A549 (cell line): Measurements from ENCODE around the gene SH3RF1. TPM values are rescaled to one million over a fixed set of nuclear protein-coding genes. Genes with fewer than 3 reads are reported as not detected.

ENCODE experiments used
- ATAC-seq, 2 experiments: fragments of 200-7000 bp in 1 of 2; fragments of >200 bp in 1 of 2; cut with Nextera tagmentation in 1 of 2; cut with Tn5 transposase in 1 of 2; 3 replicates each; pipeline versions ENCODE4 v1.8.0 to v1.9.1; 2018 to 2020; ENCODE audit warnings: mild to moderate bottlenecking in 1 of 2, moderate library complexity in 1 of 2
- CTCF ChIA-PET: fragments of 300-600 bp; sonication (Branson Sonifier 250); formaldehyde crosslinking; extraction: SDS; loops from one replicate; lab custom pipeline; 2021; ENCODE audit warnings: antibody characterized with exemption, inconsistent platforms; lab: Yijun Ruan, JAX
- POLR2A ChIA-PET: fragments of 350-600 bp; formaldehyde crosslinking; extraction: SDS; loops from one replicate; lab custom pipeline; 2021; ENCODE audit warnings: antibody characterized with exemption, inconsistent platforms; lab: Yijun Ruan, JAX
- DNase-seq, 2 experiments: peaks; one replicate each; pipeline versions ENCODE4 v3.0.0 to v3.0.0-alpha.2; 2011 to 2016; ENCODE audit warnings: low read depth in 1 of 2, low spot score in 1 of 2
- FAIRE-seq: peaks from 2 replicates; lab custom pipeline; 2011; peaks lifted over from hg19 to GRCh38; lab: Jason Lieb, UNC
- H3K27ac ChIP-seq, 2 experiments: fragments of >200 bp; sonication (Bioruptor Twin); formaldehyde crosslinking; 3 replicates each; pipeline ENCODE4 v1.5.1; 2016 to 2017
- H3K4me1 ChIP-seq: fragments of >200 bp; sonication (Bioruptor Twin); formaldehyde crosslinking; 3 replicates; pipeline ENCODE4 v1.6.1; 2016
- H3K4me2 ChIP-seq: fragments of >200 bp; sonication (Bioruptor Twin); formaldehyde crosslinking; 3 replicates; pipeline ENCODE4 v1.6.1; 2016
- H3K4me3 ChIP-seq: fragments of >200 bp; sonication (Bioruptor Twin); formaldehyde crosslinking; 3 replicates; pipeline ENCODE4 v1.5.1; 2016
- H3K9me3 ChIP-seq: fragments of >200 bp; sonication (Bioruptor Twin); formaldehyde crosslinking; 3 replicates; pipeline ENCODE4 v1.6.1; 2016
- ATOH8 ChIP-seq: fragments of 250-450 bp; sonication (Bioruptor Pico); IDR thresholded peaks from 2 replicates; pipeline ENCODE4 v1.5.0; 2020; ENCODE audit warnings: low read depth, mild to moderate bottlenecking, moderate library complexity
- CBX2 ChIP-seq: fragments of 200-600 bp; sonication (generic); IDR thresholded peaks from 2 replicates; pipeline ENCODE4 v1.6.1; 2016; ENCODE audit warnings: low read depth, mild to moderate bottlenecking, borderline replicate concordance
- CBX8 ChIP-seq: fragments of 200-600 bp; sonication (generic); IDR thresholded peaks from 2 replicates; pipeline ENCODE4 v1.6.1; 2016
- CHD2 ChIP-seq: fragments of 150-350 bp; IDR thresholded peaks from 2 replicates; pipeline ENCODE4 v1.6.1; 2014; ENCODE audit warnings: low read length; ENCODE audit not compliant: partially characterized antibody
- E2F6 ChIP-seq: IDR thresholded peaks from 2 replicates; pipeline ENCODE4 v1.6.1; 2012; ENCODE audit warnings: low read depth, borderline replicate concordance
- EHF ChIP-seq: fragments of 250-450 bp; sonication (Bioruptor Pico); IDR thresholded peaks from 2 replicates; pipeline ENCODE4 v1.5.0; 2020; ENCODE audit warnings: mild to moderate bottlenecking
- ESRRA ChIP-seq: fragments of 150-350 bp; IDR thresholded peaks from 2 replicates; pipeline ENCODE4 v1.6.1; 2014; ENCODE audit warnings: mild to moderate bottlenecking, low read length, borderline replicate concordance
- FOSL2 ChIP-seq, 2 experiments: fragments of 450-650 bp in 1 of 2; fragments of >200 bp in 1 of 2; sonication (Bioruptor Twin) in 1 of 2; formaldehyde crosslinking; IDR thresholded peaks; 2 replicates each; pipeline versions ENCODE4 v1.5.0 to v1.6.1; 2016 to 2020; ENCODE audit warnings: mild to moderate bottlenecking in 1 of 2, moderate library complexity in 1 of 2
- HES2 ChIP-seq: fragments of >200 bp; sonication (Bioruptor Twin); formaldehyde crosslinking; IDR thresholded peaks from 2 replicates; pipeline ENCODE4 v1.6.1; 2016
- HEYL ChIP-seq: fragments of 250-450 bp; sonication (Bioruptor Pico); IDR thresholded peaks from 2 replicates; pipeline ENCODE4 v1.8.0; 2021; ENCODE audit warnings: mild to moderate bottlenecking, moderate library complexity
- KDM1A ChIP-seq: fragments of 200-600 bp; sonication (generic); IDR thresholded peaks from 2 replicates; pipeline ENCODE4 v1.6.1; 2016; ENCODE audit warnings: low read depth, mild to moderate bottlenecking
- KDM5A ChIP-seq: fragments of 200-600 bp; sonication (generic); IDR thresholded peaks from 2 replicates; pipeline ENCODE4 v1.6.1; 2016; ENCODE audit warnings: antibody characterized with exemption, mild to moderate bottlenecking
- MAZ ChIP-seq: fragments of 150-350 bp; IDR thresholded peaks from 2 replicates; pipeline ENCODE4 v1.6.1; 2014; ENCODE audit warnings: antibody characterized with exemption, low read depth, low read length, borderline replicate concordance
- REST ChIP-seq: fragments of 200-600 bp; sonication (generic); IDR thresholded peaks from 2 replicates; pipeline ENCODE4 v1.6.1; 2016; ENCODE audit warnings: antibody characterized with exemption, mild to moderate bottlenecking, moderate library complexity
- RNF2 ChIP-seq: fragments of 200-600 bp; sonication (generic); IDR thresholded peaks from 2 replicates; pipeline ENCODE4 v1.6.1; 2016; ENCODE audit warnings: low read depth, mild to moderate bottlenecking, antibody characterized with exemption, moderate library complexity, borderline replicate concordance
- SREBF2 ChIP-seq: fragments of 450-650 bp; IDR thresholded peaks from 2 replicates; pipeline ENCODE4 v1.6.1; 2014; ENCODE audit warnings: mild to moderate bottlenecking, moderate library complexity
- TP53 ChIP-seq: fragments of 250-450 bp; sonication (Bioruptor Pico); IDR thresholded peaks from 2 replicates; pipeline ENCODE4 v1.5.0; 2021; ENCODE audit warnings: mild to moderate bottlenecking, moderate library complexity
- USF2 ChIP-seq: fragments of 450-650 bp; IDR thresholded peaks from 2 replicates; pipeline ENCODE4 v1.6.1; 2014; ENCODE audit warnings: antibody characterized with exemption
- ZC3H11A ChIP-seq: fragments of 450-650 bp; IDR thresholded peaks from 2 replicates; pipeline ENCODE4 v1.6.1; 2014; ENCODE audit warnings: antibody characterized with exemption, mild to moderate bottlenecking
- ZNF302 ChIP-seq: fragments of 250-450 bp; sonication (Bioruptor Pico); IDR thresholded peaks from 2 replicates; pipeline ENCODE4 v1.9.0; 2021; ENCODE audit warnings: inconsistent platforms, mild to moderate bottlenecking, moderate library complexity
- WGBS: methylation state at CpG from one replicate; pipeline ENCODE4 v1.1.6; 2017; ENCODE audit errors: missing lambda C conversion rate; 5-methylcytosine and 5-hydroxymethylcytosine counted together
- polyA plus RNA-seq, 4 experiments: library from polyadenylated mRNA; depleted of rRNA in 3 of 4; stranded (reverse); fragments of >200 nt; fragmentation: RNase III in 1 of 4; extraction: RNeasy Plus Mini Kit Qiagen cat#74134 plus additional on column Dnase treatment in 1 of 4; gene quantifications; 2 replicates in 3 of 4; 3 replicates in 1 of 4; pipeline ENCODE4 v1.2.3, GENCODE V29; 2011 to 2017

The SH3RF1 gene
- polyA plus RNA-seq, 2 of the 4 experiments (the other 2 are of a cell fraction) = 8.0 to 15.1 TPM

- FAIRE-seq (no peak), DNase-seq (no peak), ATAC-seq (no peak)
- Histone ChIP-seq H3K4me3 (no peak overlapping the region), H3K27ac (no peak overlapping the region), H3K4me1 (peaks cover 28% of the 10 kb centered on the region), H3K9me3 (no peaks in the 10 kb centered on the region), H3K4me2 (no peak overlapping the region)
- TF ChIP-seq CHD2 = no peak
- TF ChIP-seq FOSL2 (IDR thresholded peaks at IDR 0.05) = no peak
- TF ChIP-seq FOSL2 (CRISPR knock-in tag; IDR thresholded peaks at IDR 0.05) = no peak
- TF ChIP-seq USF2 = no peak
- TF ChIP-seq KDM1A = no peak
- no peak for TF ChIP-seq RNF2
- no peak for TF ChIP-seq SREBF2
- no peak for TF ChIP-seq CBX8
- TF ChIP-seq ZNF302 = no peak
- no peak for TF ChIP-seq HES2
- TF ChIP-seq EHF (CRISPR knock-in tag) = no peak
- TF ChIP-seq ZC3H11A = no peak
- no peak for TF ChIP-seq ATOH8 (CRISPR knock-in tag)
- no peak for TF ChIP-seq HEYL (CRISPR knock-in tag)
- no peak for TF ChIP-seq CBX2
- no peak for TF ChIP-seq ESRRA
- TF ChIP-seq MAZ = no peak
- no peak for TF ChIP-seq E2F6
- TF ChIP-seq KDM5A = no peak
- POLR2A ChIA-PET = no interaction called here
- CTCF ChIA-PET = interaction anchor here (1.0 kb wide), 1 partner anchor 24 kb away, joined by 4 read pairs; no protein-coding TSS in a partner anchor
- 90% methylated on average over 3 of the region's 3 CpGs for WGBS
Observed at GRCh38 chr4:169175476-169175875, 95.3 kb downstream of the SH3RF1 start.

- H3K9me3 ChIP-seq = no peaks in the 10 kb centered on the region
- FAIRE-seq = no peak
- CTCF ChIA-PET = no interaction called here
- DNase-seq = no peak
- H3K4me1 ChIP-seq = peaks cover 29% of the 10 kb centered on the region
- H3K4me3 ChIP-seq = no peak overlapping the region
- H3K27ac ChIP-seq = no peak overlapping the region
- no peak overlapping the region for H3K4me2 ChIP-seq
- POLR2A ChIA-PET = no interaction called here
- TF ChIP-seq KDM1A (no peak), TP53 (CRISPR knock-in tag) (no peak), REST (no peak), CHD2 (no peak)
- ATAC-seq = no peak
- 91% methylated on average over 4 of the region's 4 CpGs for WGBS
Observed at GRCh38 chr4:169175035-169175434, 95.7 kb downstream of the SH3RF1 start.
